ENCODE data around the gene HSP90B1.

Gene HSP90B1

DNA sequence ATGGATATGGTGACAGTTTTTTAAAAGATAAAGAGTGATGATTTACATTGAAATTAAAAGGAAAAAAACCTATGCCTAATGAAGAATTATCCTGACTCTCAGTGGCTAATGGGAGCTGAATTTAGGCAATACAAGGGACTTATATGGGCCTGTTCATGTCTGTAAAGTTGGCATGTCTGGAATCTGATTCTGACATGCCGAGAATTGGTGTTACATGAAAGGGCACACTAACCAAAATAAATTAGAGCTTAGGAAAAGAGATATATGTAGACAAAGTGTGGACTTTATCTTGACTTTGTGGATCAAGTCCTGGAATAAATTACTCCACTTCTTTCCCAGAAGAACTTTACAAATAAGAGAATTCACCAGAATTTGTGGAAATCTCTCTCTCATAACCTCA is 36.5 kb downstream of the HSP90B1 start:
- no peaks in the 10 kb centered on the region for H3K27me3 Mint-ChIP-seq
- no peaks in the 10 kb centered on the region for H3K9me3 Mint-ChIP-seq
- H3K36me3 Mint-ChIP-seq (ENCODE audit: insufficient read depth): peaks cover 28% of the 10 kb centered on the region
- peak overlapping the region; percentile 98 to 99 for H3K27ac Mint-ChIP-seq
- DNase-seq (no peak), ATAC-seq (replicated peaks) (no peak)
- peaks cover 39 to 48% of the 10 kb centered on the region in 2 donors for H3K4me1 Mint-ChIP-seq (ENCODE audit: low read depth in 2 of 2)
- H3K4me3 Mint-ChIP-seq: peak overlapping the region; percentile 93 to 96

GRCh38 chr12:103969391-103969790 is 39.2 kb downstream of the HSP90B1 start:
- no peak for ATAC-seq (replicated peaks)
- peaks cover 45 to 48% of the 10 kb centered on the region in 2 donors for H3K4me1 Mint-ChIP-seq (ENCODE audit: low read depth in 2 of 2)
- no peaks in the 10 kb centered on the region for H3K27me3 Mint-ChIP-seq
- H3K27ac Mint-ChIP-seq: no peak overlapping the region
- H3K36me3 Mint-ChIP-seq (ENCODE audit: insufficient read depth): peaks cover 43% of the 10 kb centered on the region
- H3K9me3 Mint-ChIP-seq: no peaks in the 10 kb centered on the region
- no peak overlapping the region for H3K4me3 Mint-ChIP-seq
- no peak for DNase-seq

DNA sequence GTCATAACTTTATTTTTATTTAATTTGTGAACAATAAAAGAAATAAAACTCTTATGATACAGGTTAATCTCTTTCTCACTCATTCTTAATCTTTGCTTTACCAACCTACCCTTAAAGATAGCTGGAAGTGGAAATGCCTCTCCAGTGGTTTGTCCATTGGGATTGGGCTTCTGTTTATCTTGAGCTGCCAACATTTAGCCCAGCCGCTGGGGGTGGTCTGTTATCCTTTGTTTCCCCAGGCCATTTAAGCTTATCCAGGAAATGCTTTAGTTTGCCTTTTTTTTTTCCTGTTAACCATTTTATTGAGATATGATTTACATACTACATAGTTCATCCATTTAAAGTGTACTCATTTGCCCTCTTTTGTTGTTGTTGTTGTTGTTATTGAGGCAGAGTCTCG is 43.7 kb downstream of the HSP90B1 start:
- Mint-ChIP-seq H3K4me3 (no peak overlapping the region), H3K36me3 (ENCODE audit: insufficient read depth) (peaks cover 34% of the 10 kb centered on the region), H3K27me3 (no peaks in the 10 kb centered on the region), H3K9me3 (no peaks in the 10 kb centered on the region), H3K27ac (peak overlapping the region; percentile 46 to 73), H3K4me1 (ENCODE audit: low read depth in 2 of 2) (peaks cover 31 to 44% of the 10 kb centered on the region in 2 donors)
- DNase-seq (no peak), ATAC-seq (replicated peaks) (no peak)

DNA sequence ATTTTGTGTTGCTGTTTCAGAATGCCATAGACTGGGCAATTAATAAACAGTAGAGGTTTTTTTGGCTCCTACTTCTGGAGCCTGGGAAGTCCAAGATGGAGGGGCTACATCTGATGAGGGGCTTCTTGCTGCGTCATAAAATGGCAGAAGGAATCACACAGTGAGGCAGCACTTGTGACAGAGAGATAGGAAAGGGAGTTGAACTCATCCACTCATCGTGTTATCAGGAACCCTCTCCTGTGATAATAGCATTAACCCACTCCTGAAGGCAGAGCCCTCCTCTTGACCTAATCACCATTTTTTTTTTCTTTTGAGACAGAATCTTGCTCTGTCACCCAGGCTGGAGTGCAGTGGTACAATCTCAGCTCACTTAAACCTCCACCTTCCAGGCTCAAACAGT is 45.2 kb downstream of the HSP90B1 start:
- DNase-seq: no peak
- no peak for ATAC-seq (replicated peaks)
- Mint-ChIP-seq H3K4me1 (ENCODE audit: low read depth in 2 of 2) (peaks cover 25 to 36% of the 10 kb centered on the region in 2 donors), H3K36me3 (ENCODE audit: insufficient read depth) (peaks cover 47% of the 10 kb centered on the region), H3K4me3 (no peak overlapping the region), H3K27me3 (no peaks in the 10 kb centered on the region), H3K27ac (peak overlapping the region in 1 of 2 donors; percentile 46), H3K9me3 (no peaks in the 10 kb centered on the region)

DNA sequence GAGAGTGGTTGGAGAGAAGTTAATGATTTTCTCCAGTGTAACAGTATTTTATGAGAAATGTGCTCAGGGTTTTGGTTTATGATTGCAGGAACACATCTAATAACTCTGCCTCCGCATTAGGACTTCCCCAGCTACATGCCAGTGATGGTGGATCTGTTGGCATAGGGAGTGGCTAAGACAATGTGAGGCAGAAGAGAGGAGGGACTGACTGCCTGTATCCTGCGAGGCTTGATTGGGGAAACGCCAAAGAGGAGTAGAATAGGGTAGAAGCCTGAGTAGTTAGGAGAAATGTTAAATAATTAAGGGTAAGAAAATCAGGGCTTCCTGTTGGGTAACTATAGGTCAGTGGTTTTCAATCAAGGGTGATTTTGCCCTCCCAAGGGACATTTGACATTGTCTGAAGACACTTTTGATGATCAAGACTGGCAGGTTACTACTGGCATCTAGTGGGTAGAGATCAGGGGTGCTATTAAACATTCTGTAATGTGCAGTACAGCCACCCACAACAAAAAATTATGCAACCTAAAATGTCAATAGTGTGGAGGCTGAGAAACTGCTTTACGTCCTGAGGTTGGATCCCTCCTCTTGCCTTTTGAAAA is 48.3 kb downstream of the HSP90B1 start:
- Mint-ChIP-seq H3K27me3 (no peaks in the 10 kb centered on the region), H3K4me3 (no peak overlapping the region), H3K27ac (peak overlapping the region; percentile 35 to 47), H3K36me3 (ENCODE audit: insufficient read depth) (peaks cover 62% of the 10 kb centered on the region), H3K4me1 (ENCODE audit: low read depth in 2 of 2) (peaks cover 20 to 31% of the 10 kb centered on the region in 2 donors), H3K9me3 (no peaks in the 10 kb centered on the region)
- DNase-seq: no peak
- ATAC-seq (replicated peaks): no peak

GRCh38 chr12:103986829-103987228 is 56.6 kb downstream of the HSP90B1 start:
- DNase-seq: no peak
- Mint-ChIP-seq H3K36me3 (ENCODE audit: insufficient read depth) (peaks cover 48% of the 10 kb centered on the region), H3K4me1 (ENCODE audit: low read depth in 2 of 2) (no peaks in the 10 kb centered on the region), H3K27ac (no peak overlapping the region), H3K9me3 (no peaks in the 10 kb centered on the region), H3K4me3 (no peak overlapping the region), H3K27me3 (no peaks in the 10 kb centered on the region)
- no peak for ATAC-seq (replicated peaks)

DNA sequence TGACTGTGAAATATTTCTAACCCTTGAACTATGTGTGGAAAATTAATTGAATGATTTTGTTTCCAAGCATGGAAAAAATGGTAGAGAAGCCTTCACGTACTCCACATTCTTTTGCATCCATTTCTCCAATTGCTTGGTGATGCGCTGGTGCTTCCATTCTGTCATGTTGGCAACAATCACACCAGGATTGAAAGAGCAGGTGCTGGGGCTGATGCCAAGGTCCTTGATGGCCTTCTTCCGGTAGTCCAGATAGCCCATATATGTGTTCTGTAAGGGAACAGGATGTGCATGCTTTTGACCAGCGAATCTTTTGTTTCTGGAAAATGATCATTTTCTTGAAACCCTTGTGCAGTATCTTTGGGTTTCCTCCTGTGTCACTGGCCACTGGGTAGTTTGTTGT is 64.0 kb downstream of the HSP90B1 start:
- ATAC-seq (replicated peaks) (no peak), DNase-seq (no peak)
- H3K9me3 Mint-ChIP-seq: no peaks in the 10 kb centered on the region
- H3K4me1 Mint-ChIP-seq (ENCODE audit: low read depth in 2 of 2): no peaks in the 10 kb centered on the region
- H3K36me3 Mint-ChIP-seq (ENCODE audit: insufficient read depth): no peaks in the 10 kb centered on the region
- no peak overlapping the region for H3K4me3 Mint-ChIP-seq
- H3K27me3 Mint-ChIP-seq: peaks cover 23% of the 10 kb centered on the region in 2 donors
- H3K27ac Mint-ChIP-seq: no peak overlapping the region

DNA sequence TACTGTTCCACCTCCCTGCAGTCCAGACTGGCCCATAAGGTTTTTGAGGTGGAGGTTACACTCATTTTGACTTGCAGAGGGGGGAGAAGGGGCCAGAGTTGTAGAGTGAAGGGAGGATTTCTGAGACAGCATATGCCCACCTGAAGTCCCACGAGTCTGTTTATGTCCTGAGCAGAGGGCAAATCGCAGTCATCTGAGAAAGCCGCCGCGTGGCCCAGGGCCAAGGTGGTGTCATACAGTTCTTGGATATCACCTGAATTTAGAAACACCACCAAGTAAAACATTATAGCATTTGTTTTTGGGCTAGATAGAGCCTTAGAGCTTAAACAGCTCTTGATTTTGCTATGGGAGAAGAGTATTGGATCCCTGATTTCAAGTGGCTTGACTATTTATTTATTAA is 66.4 kb downstream of the HSP90B1 start:
- DNase-seq (no peak), ATAC-seq (replicated peaks) (no peak)
- H3K27ac Mint-ChIP-seq: no peak overlapping the region
- peaks cover 44% of the 10 kb centered on the region in 2 donors for H3K27me3 Mint-ChIP-seq
- no peaks in the 10 kb centered on the region for H3K4me1 Mint-ChIP-seq (ENCODE audit: low read depth in 2 of 2)
- no peaks in the 10 kb centered on the region for H3K36me3 Mint-ChIP-seq (ENCODE audit: insufficient read depth)
- H3K9me3 Mint-ChIP-seq: no peaks in the 10 kb centered on the region
- no peak overlapping the region for H3K4me3 Mint-ChIP-seq

DNA sequence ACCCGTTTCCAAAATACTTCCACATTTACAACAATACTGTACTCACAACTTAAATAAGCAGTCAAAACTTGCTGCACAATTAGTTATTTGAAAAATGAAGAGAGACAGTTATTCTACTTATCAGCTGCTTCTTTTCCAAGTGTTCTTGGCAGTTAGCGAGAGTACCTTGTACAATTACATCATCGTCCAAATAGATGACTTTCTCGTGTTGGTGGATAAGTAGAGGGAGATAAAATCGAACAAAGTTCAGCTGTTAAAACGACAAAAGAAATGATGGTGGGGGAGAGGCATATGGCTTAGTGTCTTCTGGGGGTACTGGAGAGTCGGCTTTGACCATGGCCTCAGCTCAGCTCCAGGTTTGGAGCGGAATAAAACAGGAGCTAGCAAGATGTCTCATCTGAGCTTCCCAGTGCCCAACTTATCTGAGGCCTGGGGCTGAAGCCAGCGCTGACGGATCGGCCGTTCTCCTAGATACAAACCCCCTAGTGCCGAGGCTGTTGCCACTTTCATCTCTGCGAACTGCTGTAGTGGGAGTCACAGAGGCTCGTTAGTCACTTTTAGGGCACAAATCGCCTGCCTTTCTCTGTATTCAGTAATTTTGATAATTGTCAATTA is 67.2 kb downstream of the HSP90B1 start:
- Mint-ChIP-seq H3K27me3 (peaks cover 44 to 49% of the 10 kb centered on the region in 2 donors), H3K27ac (no peak overlapping the region), H3K4me3 (no peak overlapping the region), H3K9me3 (no peaks in the 10 kb centered on the region), H3K4me1 (ENCODE audit: low read depth in 2 of 2) (no peaks in the 10 kb centered on the region), H3K36me3 (ENCODE audit: insufficient read depth) (no peaks in the 10 kb centered on the region)
- ATAC-seq (replicated peaks) (no peak), DNase-seq (no peak)
